M059J (cell line): ENCODE measurements around the gene GNAQ. TPM values are rescaled to one million over a fixed set of nuclear protein-coding genes. Genes with fewer than 3 reads are reported as not detected.
"Not testable (repeated sequence)": the region's sequence is repeated elsewhere in the genome, so short reads cannot be mapped to it uniquely, and the experiment has no call there.

Experiments used
- DNase-seq: peaks from one replicate; pipeline ENCODE4 v3.0.0-alpha.2; 2012; ENCODE audit warnings: low read depth
- total RNA-seq: library from RNA; depleted of rRNA; stranded (reverse); fragments of >200 nt; shearing (Covaris generic); gene quantifications from 2 replicates; pipeline ENCODE4 v1.2.3, GENCODE V29; 2014

GNAQ gene
- total RNA-seq, 1 experiment from 2014 or later, result 39.2 TPM

DNA sequence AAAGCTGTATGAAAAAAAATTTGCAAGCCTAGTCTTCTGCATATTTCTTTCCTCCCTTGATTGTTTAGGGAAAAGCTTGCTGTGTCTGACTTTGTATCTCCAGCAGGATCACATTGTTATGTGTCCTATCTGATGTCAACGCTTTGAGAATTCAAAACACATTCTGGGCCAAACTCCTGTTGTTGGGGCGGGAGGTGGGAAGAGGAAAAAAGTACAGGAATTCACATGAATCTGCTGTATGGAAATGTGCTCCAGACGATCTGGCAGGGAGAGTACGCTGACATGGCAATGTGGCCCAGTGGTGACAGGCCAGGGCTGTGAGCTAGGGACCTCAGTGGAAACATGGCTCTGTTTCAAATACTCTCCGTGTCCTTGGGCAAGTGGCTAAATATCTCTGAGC, 296.1 kb downstream of the GNAQ start:
- DNase-seq, result no peak

DNA sequence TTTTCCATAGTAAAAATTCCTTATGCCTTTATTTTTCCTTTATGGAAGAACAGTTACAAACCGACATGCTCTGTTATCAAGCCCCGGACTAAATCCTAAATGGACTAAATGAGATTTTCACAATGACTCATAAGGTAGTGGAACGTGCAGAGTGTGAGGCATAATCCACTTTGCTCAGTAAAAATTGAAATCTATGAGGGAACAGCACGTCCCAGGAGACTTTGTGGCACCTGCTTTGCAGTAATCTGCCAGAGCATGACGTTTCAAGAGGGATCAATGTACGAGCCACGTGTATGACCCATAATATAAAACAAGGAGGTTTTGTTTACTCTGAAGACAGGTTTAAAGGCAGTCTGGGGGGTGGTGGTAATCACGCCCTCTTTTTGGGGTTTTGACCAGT, 299.7 kb downstream of the GNAQ start:
- DNase-seq, result no peak

DNA sequence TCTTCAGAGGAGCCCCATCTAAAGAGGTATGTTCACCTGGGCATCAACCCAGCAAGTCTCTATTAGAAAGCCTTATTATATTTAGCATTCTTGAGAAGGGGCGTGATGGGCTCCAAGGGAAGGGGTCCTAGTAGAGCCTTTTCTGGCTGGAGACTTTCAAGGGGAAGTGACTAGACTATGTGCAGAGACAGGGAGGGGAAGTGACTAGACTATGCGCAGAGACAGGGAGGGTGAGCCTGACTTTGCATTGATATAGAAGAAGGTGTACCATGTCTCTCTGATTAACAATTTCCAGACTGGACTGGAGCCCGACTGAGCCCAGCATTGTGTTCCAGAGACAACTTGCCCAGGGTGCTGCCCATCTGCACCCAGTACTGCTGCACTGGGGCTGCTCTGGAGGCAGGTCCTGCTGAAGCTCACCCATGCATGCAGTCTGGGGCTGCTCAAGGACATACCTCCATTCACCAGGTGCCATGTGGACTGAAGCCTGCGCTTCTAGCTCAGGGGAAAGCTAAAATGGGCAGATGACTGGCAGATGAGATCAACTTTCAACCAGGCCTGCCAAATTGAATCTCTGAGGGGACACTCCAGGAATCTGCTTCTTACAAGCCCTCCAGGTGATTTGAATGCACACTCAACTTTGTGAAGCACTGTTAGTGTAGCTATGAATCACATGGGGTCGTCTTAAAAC, 300.5 kb downstream of the GNAQ start:
- DNase-seq, result no peak

DNA sequence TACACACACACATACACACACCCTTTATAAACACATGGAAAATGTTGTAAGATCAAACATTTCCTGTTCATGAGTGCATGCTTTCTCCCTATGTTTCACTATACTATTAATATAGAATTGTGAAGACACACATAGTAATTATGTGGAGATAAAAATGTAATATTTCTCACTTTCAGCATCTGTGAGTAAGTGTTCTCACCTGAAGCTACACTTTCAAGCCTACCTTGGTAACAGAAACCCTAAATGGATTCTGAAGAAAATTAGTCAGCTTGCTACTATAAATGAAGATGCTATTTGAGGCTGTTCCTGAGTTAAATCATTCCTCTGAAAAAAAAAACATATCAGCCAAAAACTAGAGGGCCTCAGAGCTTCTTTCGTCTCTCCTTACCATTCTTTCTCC, 302.4 kb downstream of the GNAQ start:
- DNase-seq, result no peak

DNA sequence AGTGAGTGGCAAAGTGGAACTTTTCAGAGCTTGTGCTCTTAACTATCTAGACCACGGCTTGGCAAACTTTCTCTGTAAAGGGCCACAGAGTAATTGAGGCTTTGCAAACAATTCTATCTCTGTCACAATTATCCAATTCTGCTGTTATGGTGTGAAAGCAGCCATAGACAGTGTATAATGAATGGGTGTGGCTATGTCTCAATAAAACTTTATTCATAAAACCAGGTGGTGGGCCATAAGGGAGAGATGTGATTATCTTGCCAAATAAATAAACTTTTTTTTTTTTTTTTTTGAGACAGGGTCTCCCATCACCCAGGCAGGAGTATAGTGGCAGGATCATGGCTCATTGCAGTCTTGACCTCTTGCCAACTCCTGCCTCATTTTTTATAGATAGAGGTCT, 304.8 kb downstream of the GNAQ start:
- DNase-seq, result no peak

DNA sequence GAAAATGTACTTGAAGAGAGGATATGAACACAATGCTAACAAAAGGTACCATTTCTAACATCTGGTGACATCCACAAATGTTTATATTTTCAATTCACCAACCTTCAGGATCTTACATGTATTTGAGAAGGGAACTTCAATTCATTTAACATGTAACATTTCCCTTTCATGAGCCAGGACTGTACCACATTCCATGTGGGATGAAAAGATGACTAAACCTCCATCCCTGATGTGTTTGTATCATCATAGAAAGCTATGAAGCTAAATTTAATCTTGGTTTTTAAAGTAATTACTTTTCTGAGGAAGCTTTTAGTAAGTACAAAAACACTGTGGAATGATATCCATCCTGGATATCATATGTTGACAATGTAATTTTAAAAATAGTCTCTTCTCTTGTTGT, 305.3 kb downstream of the GNAQ start:
- no peak for DNase-seq

DNA sequence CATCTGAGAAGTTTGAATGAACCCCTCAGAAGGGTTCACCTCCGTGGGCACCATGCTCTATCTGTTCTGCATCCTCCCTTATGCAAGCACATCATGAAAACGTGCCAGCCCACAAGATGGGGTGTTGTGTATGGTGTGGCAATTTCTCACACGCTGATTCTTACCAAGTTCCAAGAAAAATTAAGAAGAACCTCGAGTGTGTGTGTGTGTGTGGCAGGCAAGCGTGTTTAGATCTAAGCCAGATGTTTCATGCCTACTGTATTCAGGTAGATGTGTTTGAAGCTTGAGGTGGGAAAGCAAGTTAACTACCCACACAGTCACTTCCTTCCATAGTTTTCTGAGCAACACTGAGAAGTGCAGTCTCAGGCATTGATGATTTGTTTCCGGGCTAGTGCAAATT, 305.8 kb downstream of the GNAQ start:
- DNase-seq, result no peak

DNA sequence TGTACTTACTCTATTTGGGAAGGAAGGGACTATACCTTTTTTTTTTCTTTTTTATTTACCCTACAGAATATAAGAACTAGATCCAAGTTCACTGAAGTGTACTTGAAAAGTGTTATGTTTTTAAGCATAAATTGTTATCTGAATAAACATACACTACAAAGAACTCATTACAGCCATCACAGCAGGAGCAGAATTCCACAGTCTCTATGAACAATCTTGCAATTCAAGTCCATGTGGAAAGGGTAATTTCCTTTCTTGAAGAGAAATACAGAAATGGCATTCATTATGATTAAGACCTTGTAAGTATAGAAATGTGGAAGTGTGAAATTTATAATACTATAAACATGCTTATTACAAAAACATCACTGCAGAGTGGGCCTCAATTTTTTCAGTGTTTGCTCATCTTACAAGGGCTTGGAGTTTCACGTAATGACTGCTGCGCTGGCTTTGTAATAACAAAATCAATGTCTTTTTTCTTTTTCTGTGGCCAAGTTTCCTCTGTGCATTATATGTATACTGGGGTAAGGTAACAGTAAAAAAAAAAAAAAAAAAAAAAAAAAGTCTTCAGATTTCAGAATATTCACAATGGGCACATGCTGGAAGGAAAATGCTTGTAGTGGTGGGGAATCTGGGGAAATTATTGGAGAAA, 306.4 kb downstream of the GNAQ start:
- DNase-seq, result no peak

DNA sequence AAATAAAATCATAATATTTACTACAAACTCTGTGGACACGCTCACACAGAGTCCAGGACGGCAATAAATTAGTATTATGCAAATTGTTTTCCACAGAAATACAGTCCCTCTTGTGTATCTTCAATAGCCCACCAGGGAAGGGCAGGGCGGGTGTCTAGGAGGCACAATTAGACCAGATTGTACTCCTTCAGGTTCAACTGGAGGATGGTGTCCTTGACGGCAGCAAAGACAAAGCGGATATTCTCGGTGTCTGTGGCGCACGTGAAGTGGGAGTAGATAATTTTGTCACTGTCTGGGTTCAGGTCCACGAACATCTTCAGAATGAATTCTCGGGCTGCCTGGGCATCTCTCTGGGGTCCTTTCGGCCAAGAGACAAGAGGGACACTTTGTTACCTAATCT, 310.5 kb downstream of the GNAQ start:
- not testable (repeated sequence) for DNase-seq

DNA sequence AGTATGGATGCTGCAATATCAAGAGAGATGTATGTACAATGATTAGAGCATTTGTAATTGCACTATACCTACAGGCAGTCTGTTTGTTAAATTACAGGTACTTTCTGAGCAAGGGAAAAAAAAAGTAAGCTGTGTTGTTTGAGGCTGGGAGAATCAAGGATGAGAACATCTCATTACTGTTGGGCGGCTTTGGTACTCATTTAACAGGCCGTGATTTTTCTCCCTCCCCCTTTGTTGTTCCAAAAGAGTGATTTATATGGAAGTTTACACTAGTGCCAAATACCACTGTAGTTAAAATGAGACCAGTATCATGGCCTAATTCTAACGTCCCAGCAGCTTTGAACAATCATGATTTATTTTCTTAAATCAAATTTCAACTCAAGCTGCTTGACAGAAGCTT, 312.3 kb downstream of the GNAQ start:
- DNase-seq, result no peak

DNA sequence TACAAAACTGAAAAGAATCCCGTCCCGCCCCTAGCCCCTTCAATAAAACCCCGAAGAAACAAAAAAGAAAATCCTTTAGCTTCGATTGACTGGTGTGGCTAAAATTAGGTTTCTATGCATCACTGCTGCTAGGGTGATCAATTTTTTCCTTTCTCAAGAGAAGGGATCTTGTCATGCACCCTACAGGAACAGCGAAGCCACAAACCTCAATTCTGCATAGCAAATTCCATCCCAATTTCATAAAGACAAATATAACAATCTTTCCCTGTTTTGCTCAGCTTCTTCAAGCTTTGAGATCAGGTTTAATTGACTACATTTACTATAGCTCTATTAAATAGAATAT, 313.3 kb downstream of the GNAQ start:
- DNase-seq, result peak; percentile 50

DNA sequence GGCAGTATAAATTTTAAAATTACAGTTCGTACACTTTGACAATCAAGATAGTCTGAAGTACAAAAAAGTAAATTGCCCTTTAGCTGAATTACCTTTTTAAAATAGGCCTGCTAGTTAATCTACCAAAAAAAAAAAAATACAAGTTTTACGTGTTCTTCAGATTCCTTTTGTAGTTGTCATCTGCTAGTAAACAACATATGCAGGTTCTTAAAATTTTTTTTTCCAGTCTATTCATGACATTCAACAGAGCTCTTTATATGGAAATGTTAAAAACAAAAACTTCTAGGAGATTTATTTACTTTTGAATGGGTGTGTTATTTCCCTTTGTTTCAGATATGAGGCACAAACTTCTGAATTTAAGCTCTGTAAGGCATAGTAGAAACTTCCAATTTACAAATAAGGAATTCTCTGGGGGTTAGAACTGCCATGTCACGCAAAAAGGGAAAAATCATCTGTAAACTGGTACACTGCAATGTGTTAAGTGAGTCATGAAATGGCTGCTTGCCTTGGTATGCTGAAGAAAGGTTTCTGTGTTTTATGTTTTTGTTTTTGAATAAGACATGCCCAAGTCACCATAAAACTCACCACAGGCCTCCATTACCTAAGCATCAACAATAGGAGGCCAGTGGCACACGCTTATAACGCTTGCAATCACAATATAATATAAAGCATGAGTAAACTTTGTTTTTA, 313.9 kb downstream of the GNAQ start:
- peak; percentile 94 for DNase-seq

DNA sequence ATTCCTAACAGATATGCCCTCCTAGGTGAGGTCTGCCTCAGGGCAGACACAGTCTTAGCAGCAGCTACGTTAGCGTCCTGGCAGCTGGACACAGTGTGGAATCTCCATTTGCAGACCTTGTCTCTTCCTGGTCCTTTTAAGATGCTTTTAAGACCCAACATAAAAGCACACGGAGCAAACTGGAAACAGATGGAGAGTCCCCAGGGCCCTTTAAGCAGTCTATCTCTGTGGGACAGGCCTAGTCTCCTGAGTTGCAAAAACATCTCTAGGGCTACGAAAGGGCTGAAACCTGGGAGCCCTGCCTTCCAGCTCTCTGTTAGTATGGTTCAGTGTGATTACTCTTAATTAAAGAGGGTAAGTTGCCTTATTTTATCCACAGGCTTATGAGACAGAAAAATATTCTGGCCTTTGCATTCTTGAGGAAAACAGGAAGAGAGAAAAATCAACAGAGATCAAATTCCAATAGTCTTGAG, 317.5 kb downstream of the GNAQ start:
- DNase-seq, result peak; percentile 25

DNA sequence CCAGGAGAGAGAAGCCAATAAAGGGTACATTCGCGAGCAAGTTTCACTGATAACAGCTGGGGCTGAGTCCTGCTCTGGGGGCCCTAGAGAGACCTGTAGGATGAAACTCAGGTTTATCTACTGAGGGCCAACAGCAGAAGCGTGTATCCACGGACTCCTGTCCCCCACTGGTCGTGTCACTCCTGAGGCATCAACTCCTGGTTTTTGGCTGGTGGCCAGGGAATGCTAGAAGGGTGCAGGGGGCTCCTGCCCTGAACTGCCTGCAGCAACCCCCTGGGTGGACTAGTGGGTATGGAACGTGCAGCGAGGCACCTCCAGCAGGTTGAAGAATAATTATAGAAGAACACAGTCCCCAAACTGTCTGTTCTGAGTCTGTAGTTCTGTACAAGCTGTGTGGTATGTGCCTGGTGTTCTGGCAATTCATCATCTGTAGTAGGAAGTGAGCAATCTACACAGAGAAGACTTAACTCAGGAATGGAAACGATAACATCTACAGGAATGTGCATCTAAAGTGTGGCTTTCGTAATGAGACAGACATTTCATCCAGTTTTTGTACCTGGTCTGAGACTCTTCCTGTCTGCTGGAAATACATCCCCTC, 319.0 kb downstream of the GNAQ start:
- DNase-seq, result peak; percentile 93

DNA sequence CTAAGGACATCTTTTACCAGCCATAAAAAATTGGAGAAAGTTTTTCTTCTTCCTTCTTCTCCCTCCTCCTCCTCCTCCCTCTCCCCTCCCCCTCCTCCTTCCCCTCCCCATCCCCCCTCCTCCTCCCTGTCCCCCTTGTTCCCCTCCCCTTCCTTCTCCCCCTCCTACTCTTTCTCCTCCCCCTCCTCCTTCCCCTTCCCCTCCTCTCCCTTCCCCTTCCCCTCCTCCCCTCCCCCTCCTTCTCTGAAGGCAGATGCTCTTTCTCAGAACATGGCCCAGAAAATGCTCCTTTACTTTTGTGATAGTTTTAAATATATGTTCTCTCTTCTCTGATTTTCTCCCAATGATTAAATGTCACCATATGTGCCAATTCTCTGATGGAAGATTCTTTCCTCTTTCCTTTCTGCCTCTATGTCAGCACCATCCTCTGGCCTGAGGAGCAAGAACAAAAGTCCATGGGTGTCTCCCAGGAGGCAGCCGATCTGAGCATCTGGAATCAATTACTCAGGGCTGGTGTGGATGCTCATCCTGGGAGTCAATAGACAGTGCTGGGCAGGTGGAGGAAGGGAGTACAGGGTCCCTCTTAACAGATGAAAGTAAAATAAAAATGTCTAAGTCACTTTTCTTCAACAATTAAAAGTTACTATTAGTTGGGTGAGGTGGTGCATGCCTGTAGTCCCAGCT, 320.5 kb downstream of the GNAQ start:
- DNase-seq, result no peak

DNA sequence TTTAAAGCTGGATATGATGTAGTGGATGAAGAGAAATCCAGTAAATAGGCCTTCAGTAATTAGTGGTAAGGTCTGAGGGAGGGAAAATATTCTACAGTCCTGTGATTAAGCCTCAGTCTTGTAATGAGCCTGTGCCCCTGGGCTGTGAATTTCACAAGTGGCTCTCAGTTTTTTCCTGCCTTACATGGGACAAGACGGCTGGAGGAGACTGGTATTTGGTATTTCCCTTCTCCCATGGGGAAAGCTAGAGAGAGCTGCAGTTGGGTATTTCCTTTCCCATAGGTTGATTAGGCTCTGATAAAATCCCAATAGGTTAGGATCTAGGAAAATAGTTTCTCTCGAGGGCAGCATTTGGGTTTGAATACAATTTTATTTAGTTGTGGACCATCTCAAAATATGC, 321.3 kb downstream of the GNAQ start:
- peak; percentile 22 for DNase-seq

DNA sequence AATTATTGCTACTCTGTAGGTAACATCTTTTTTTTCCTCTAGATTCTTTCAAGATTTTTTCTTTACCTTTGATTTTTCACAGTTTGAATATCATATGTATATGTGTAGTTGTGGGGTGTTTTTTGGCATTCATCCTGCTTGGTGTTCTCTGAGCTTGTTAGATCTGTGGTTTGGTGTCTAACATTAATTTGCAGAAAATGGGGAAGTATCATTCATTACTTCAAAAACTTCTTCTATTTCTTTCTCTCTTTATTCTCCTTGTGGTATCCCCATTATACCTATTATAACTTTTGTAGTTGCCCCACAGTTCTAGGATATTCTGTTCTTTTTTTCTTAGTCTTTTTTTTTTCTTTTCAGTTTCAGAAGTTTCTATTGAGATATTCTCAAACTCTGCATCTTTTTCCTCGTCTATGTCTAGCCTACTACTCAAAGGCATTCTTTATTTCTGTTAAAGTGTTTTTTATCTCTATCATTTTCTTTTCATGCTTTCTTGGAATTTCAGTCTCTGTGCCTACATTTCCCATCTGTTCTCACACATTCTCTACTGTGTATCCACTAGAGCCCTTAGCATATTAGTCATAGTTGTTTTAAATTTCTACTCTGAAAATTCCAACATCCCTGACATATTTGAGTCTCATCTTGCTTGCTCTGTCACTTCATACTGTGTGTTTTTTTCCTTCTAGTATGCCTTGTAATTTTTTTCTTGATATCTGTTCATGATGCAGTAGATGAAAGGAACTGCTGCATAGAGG, 323.4 kb downstream of the GNAQ start:
- peak; percentile 59 for DNase-seq

DNA sequence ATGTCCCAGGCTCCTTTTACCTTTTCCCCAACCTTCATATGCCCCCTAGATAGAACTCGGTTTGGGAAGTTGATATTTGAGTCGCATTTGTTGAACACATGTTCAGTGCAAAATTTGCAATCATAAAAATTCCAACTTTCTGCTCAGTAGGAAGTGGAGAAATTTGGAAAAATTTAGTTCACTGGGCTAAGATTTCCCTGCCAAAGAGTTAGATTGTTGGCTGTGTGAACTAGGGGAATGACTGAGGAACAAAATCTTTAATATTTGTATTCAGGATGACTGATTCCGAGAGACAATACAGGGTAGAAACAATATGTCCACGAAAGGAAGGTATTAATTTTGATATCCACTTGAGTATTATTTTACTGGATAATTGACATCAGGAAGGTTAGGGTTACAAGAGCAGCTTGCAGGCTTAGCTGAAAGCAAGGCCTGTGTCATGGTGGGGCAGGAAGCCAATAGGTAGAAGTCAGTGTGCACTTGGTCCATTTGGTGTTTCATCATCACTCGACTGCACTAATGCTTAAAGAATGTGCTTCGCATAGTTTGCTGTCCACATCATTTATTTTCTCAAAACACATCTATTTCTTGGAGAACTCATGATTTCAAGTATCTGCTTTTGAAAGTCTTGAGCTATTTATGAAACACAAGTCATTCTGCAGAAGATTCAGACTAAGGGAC, 324.1 kb downstream of the GNAQ start:
- DNase-seq, result peak; percentile 99

DNA sequence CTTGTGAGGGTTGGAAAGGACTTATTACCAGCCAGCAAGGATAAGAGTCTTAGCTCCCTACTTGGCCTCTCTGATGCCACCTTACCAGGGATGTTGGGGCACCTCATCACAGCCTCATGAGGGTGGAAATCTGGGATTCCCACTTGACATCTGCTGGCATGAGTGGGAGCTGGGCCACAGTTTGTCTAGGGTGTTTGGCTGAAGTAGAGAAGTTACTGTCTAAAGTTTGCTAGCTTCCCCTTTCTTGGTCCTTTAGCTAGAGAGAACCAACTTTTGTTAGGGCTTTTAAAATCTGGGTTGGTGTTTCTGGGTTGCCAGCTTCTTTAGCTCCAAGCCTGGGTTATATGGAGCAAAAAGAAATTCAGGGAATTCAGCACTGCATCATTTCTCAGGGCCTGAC, 326.0 kb downstream of the GNAQ start:
- no peak for DNase-seq

DNA sequence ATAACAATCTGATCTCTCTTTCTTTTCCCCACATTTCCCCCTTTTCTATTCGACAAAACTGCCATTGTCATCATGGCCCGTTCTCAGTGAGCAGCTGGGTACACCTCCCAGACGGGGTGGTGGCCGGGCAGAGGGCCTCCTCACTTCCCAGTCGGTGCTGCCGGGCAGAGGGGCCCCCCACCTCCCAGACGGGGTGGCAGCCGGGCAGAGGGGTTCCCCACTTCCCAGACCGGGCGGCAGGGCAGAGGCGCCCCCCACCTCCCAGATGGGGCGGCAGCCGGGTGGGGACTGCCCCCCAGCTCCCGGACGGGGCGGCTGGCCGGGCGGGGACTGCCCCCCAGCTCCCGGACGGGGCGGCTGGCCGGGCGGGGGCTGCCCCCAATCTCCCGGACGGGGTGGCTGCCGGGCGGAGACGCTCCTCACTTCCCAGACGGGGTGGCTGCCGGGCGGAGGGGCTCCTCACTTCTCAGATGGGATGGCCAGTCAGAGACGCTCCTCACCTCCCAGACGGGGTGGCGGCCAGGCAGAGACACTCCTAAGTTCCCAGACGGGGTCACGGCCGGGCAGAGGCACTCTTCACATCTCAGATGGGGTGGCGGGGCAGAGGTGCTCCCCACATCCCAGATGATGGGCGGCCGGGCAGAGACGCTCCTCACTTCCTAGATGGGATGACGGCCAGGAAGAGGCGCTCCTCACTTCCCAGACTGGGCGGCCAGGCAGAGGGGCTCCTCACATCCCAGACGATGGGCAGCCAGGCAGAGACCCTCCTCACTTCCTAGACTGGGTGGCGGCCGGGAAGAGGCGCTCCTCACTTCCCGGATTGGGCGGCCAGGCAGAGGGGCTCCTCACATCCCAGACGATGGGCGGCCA, 328.9 kb downstream of the GNAQ start:
- DNase-seq, result not testable (repeated sequence)
